ENCODE data around the gene C1orf74.

Gene C1orf74

DNA sequence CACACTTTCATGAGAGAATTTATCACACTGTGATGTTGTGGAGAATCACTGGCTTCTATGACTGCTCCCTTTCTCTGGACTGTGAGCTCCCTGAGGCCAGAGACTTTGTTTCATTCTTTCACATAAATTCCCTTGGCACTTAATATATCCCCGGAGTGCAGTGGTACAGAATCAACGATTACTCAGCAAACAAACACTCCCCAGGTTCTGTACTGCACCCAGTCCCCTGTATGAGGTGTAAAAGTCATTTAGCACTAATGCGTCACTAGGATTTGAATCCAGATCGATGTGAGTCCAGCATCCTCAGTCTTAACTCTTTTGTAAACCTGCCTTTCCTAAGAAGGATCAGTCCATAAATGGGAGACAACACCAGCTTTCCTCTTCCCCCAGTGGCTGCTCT lies 36.6 kb upstream of the C1orf74 start:
- TF ChIP-seq TEAD4 (IDR thresholded peaks at IDR 0.05) (no peak), FOXM1 (IDR thresholded peaks at IDR 0.05; ENCODE audit: borderline replicate concordance, low read depth) (no peak), ZBTB7A (IDR thresholded peaks at IDR 0.05; ENCODE audit: low read depth) (no peak), TCF12 (IDR thresholded peaks at IDR 0.05; ENCODE audit: low read depth) (no peak), TAF1 (IDR thresholded peaks at IDR 0.05; ENCODE audit: low read depth) (no peak), EP300 (IDR thresholded peaks at IDR 0.05; ENCODE audit: borderline replicate concordance) (no peak), YY1 (IDR thresholded peaks at IDR 0.05; ENCODE audit: low read depth) (no peak), EGR1 (IDR thresholded peaks at IDR 0.05) (no peak)
- TF ChIP-seq, protein P1, sequence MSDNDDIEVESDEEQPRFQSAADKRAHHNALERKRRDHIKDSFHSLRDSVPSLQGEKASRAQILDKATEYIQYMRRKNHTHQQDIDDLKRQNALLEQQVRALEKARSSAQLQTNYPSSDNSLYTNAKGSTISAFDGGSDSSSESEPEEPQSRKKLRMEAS (IDR thresholded peaks at IDR 0.05) = no peak
- TF ChIP-seq, protein P2, sequence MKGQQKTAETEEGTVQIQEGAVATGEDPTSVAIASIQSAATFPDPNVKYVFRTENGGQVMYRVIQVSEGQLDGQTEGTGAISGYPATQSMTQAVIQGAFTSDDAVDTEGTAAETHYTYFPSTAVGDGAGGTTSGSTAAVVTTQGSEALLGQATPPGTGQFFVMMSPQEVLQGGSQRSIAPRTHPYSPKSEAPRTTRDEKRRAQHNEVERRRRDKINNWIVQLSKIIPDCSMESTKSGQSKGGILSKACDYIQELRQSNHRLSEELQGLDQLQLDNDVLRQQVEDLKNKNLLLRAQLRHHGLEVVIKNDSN (IDR thresholded peaks at IDR 0.05) = no peak
- TF ChIP-seq, protein P3, sequence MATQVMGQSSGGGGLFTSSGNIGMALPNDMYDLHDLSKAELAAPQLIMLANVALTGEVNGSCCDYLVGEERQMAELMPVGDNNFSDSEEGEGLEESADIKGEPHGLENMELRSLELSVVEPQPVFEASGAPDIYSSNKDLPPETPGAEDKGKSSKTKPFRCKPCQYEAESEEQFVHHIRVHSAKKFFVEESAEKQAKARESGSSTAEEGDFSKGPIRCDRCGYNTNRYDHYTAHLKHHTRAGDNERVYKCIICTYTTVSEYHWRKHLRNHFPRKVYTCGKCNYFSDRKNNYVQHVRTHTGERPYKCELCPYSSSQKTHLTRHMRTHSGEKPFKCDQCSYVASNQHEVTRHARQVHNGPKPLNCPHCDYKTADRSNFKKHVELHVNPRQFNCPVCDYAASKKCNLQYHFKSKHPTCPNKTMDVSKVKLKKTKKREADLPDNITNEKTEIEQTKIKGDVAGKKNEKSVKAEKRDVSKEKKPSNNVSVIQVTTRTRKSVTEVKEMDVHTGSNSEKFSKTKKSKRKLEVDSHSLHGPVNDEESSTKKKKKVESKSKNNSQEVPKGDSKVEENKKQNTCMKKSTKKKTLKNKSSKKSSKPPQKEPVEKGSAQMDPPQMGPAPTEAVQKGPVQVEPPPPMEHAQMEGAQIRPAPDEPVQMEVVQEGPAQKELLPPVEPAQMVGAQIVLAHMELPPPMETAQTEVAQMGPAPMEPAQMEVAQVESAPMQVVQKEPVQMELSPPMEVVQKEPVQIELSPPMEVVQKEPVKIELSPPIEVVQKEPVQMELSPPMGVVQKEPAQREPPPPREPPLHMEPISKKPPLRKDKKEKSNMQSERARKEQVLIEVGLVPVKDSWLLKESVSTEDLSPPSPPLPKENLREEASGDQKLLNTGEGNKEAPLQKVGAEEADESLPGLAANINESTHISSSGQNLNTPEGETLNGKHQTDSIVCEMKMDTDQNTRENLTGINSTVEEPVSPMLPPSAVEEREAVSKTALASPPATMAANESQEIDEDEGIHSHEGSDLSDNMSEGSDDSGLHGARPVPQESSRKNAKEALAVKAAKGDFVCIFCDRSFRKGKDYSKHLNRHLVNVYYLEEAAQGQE (IDR thresholded peaks at IDR 0.05; ENCODE audit: low read depth) = no peak

DNA sequence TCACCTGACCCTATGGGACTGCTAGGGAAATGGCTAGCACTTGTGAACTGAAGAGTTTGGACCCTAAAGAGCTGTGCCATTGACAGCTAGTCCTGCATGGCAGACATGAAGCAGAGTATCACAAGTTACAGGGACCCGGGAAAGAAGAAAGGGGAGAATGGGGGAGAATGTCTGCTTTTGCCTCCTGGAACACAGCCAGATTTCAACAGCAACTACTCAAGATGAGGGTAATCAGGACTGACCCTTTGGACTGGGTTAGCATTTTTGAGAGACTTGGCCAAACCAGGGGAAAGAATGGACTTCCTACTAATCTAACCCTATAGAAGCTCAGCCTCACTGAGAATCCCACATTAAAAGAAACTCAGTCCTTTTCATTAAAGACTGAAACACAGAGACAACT lies 34.7 kb upstream of the C1orf74 start:
- TF ChIP-seq TEAD4 (IDR thresholded peaks at IDR 0.05) (no peak), EGR1 (IDR thresholded peaks at IDR 0.05) (no peak), RAD21 (IDR thresholded peaks at IDR 0.05; ENCODE audit: low read depth) (no peak), TAF1 (IDR thresholded peaks at IDR 0.05; ENCODE audit: low read depth) (no peak), CEBPB (IDR thresholded peaks at IDR 0.05) (no peak), FOXM1 (IDR thresholded peaks at IDR 0.05; ENCODE audit: borderline replicate concordance, low read depth) (no peak), YY1 (IDR thresholded peaks at IDR 0.05; ENCODE audit: low read depth) (no peak), CREB1 (IDR thresholded peaks at IDR 0.05; ENCODE audit: low read depth) (no peak), TCF12 (IDR thresholded peaks at IDR 0.05; ENCODE audit: low read depth) (no peak), NFIC (IDR thresholded peaks at IDR 0.05) (no peak), EP300 (IDR thresholded peaks at IDR 0.05; ENCODE audit: borderline replicate concordance) (no peak), ZBTB7A (IDR thresholded peaks at IDR 0.05; ENCODE audit: low read depth) (no peak)
- TF ChIP-seq, protein P1 (IDR thresholded peaks at IDR 0.05) = no peak
- TF ChIP-seq, protein P2 (IDR thresholded peaks at IDR 0.05) = no peak
- TF ChIP-seq, protein P3 (IDR thresholded peaks at IDR 0.05; ENCODE audit: low read depth) = no peak

DNA sequence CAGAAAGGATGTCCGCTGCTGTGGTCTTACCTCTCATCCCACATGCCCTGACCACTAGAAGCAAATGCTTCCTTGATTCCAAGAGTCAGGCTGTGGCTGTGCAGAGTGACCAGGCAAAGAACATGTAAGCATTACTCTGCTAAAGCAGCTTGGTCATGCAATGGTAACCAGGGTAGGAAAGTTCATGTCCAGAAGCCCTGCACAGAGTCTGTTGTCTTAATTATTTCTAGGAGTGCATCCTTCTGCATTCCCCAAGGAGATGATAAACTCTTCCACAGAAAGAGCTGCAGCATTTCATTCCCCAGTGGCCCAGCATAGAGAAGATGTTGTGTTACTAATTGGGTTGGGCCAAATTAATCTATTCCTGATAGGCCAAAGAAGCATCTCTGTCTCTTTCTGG lies 33.3 kb upstream of the C1orf74 start:
- TF ChIP-seq TCF12 (IDR thresholded peaks at IDR 0.05; ENCODE audit: low read depth) (no peak), FOXM1 (IDR thresholded peaks at IDR 0.05; ENCODE audit: borderline replicate concordance, low read depth) (no peak), EP300 (IDR thresholded peaks at IDR 0.05; ENCODE audit: borderline replicate concordance) (no peak), EGR1 (IDR thresholded peaks at IDR 0.05) (no peak), TEAD4 (IDR thresholded peaks at IDR 0.05) (no peak), RAD21 (IDR thresholded peaks at IDR 0.05; ENCODE audit: low read depth) (no peak), CREB1 (IDR thresholded peaks at IDR 0.05; ENCODE audit: low read depth) (no peak), YY1 (IDR thresholded peaks at IDR 0.05; ENCODE audit: low read depth) (no peak), TAF1 (IDR thresholded peaks at IDR 0.05; ENCODE audit: low read depth) (no peak), NFIC (IDR thresholded peaks at IDR 0.05) (no peak)
- TF ChIP-seq, protein P3 (IDR thresholded peaks at IDR 0.05; ENCODE audit: low read depth) = no peak

DNA sequence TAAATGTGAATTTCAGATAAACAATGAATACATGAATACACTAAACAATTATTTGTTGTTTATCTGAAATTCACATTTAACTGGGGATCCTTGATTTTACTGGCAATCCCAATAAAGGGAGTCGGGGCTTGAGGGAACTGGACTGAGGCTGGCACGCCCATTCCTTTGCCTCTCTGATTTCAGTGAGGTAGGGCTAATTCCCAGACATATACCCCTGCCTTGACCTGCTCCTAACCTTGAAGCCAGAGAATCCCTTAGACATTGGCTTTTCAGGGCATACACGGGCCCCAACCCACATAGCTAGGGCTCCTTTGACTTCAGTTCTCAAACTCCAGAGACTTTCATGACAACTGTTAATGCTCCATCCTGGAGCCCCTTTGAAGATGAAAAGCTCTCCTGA lies 32.6 kb upstream of the C1orf74 start:
- no peak for TF ChIP-seq EGR1 (IDR thresholded peaks at IDR 0.05)
- TF ChIP-seq TAF1 (IDR thresholded peaks at IDR 0.05; ENCODE audit: low read depth) = no peak
- no peak for TF ChIP-seq EP300 (IDR thresholded peaks at IDR 0.05; ENCODE audit: borderline replicate concordance)
- TF ChIP-seq NFIC (IDR thresholded peaks at IDR 0.05) = no peak
- no peak for TF ChIP-seq CREB1 (IDR thresholded peaks at IDR 0.05; ENCODE audit: low read depth)
- no peak for TF ChIP-seq CEBPB (IDR thresholded peaks at IDR 0.05)
- TF ChIP-seq RAD21 (IDR thresholded peaks at IDR 0.05; ENCODE audit: low read depth) = no peak
- no peak for TF ChIP-seq ZBTB7A (IDR thresholded peaks at IDR 0.05; ENCODE audit: low read depth)
- no peak for TF ChIP-seq TCF12 (IDR thresholded peaks at IDR 0.05; ENCODE audit: low read depth)
- TF ChIP-seq, protein P2 (IDR thresholded peaks at IDR 0.05) = no peak
- TF ChIP-seq, protein P3 (IDR thresholded peaks at IDR 0.05; ENCODE audit: low read depth) = no peak
- TF ChIP-seq FOXM1 (IDR thresholded peaks at IDR 0.05; ENCODE audit: borderline replicate concordance, low read depth) = no peak
